GM20000 (cell line): Measurements from ENCODE around the gene SLC17A5.
"Not testable (repeated sequence)": the region's sequence is repeated elsewhere in the genome, so short reads cannot be mapped to it uniquely, and the experiment has no call there.

Source experiments
- DNase-seq: peaks from one replicate; pipeline ENCODE4 v3.0.0; 2012; ENCODE audit warnings: low spot score
- CTCF ChIP-seq: IDR thresholded peaks from 2 replicates; pipeline ENCODE4 v1.5.1; 2012; ENCODE audit warnings: mild to moderate bottlenecking, control low read depth; ENCODE audit errors: extremely low read depth, missing control alignments

Gene SLC17A5

GRCh38 chr6:73560182-73560732, 93.5 kb downstream of the SLC17A5 start:
- TF ChIP-seq CTCF: no peak
- DNase-seq: no peak

DNA sequence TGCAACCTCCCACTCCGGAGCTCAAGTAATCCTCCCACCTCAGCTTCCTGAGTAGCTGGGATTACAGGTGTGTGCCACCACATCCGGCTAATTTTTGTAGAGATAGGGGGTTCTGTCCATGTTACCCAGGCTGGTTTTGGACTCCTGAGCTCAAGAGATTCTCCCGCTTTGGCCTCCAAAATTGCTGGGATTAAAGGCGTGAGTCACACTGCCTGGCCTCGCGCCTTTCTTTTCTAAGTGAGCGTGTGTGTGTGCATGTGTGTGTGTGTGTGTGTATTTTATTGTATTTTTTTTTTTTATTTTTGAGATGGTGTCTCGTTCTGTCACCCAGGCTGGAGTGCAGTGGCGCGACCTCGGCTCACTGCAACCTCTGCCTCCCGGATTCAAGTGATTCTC, 94.4 kb downstream of the SLC17A5 start:
- not testable (repeated sequence) for DNase-seq

- TF ChIP-seq CTCF: no peak
- no peak for DNase-seq
Observed at GRCh38 chr6:73558624-73559398, 95.0 kb downstream of the SLC17A5 start.

DNA sequence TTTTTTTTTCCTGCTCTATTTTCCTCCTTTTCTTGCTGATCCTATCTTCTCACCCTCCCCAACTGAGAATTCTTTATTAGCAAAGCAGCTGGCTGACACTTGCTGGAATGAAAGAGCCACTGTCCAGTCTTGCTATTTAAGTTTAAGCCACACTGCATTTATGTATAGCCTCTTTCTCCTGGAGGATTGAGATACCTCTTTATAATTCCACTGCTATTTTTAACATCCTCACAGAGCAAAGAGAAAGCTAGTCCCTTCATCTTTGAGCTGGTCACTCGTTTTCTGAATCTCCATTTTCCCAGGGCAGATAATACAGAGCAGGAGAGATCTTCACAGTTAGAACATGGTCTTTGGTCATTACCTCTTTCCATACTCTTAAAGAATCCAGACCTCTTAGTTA, 97.0 kb downstream of the SLC17A5 start:
- no peak for DNase-seq
- TF ChIP-seq CTCF: no peak

- not testable (repeated sequence) for DNase-seq
Observed at GRCh38 chr6:73555380-73555949, 98.3 kb downstream of the SLC17A5 start.

GRCh38 chr6:73551115-73551514, 102.7 kb downstream of the SLC17A5 start:
- not testable (repeated sequence) for DNase-seq

- no peak for DNase-seq
- TF ChIP-seq CTCF: no peak
Observed at GRCh38 chr6:73548458-73549446, 105.0 kb downstream of the SLC17A5 start.

GRCh38 chr6:73547036-73547435, 106.8 kb downstream of the SLC17A5 start:
- no peak for TF ChIP-seq CTCF
- DNase-seq: no peak
